WTC11 (cell line): Measurements from ENCODE around the gene KRTAP10-10. TPM values are rescaled to one million over a fixed set of nuclear protein-coding genes. Genes with fewer than 3 reads are reported as not detected.

Experiments used
- ATAC-seq: fragments of 200-7000 bp; cut with Tn5 transposase; 2 replicates; pipeline ENCODE4 v1.10.0; 2021; ENCODE audit warnings: mild to moderate bottlenecking, moderate library complexity
- CTCF ChIA-PET: fragments of 300-600 bp; sonication (Branson Sonifier 250); formaldehyde crosslinking; loops from one replicate; lab custom pipeline; 2021; ENCODE audit warnings: antibody characterized with exemption; lab: Charles Lee
- POLR2A ChIA-PET: fragments of 350-600 bp; sonication (Branson Sonifier 250); formaldehyde crosslinking; loops from one replicate; lab custom pipeline; 2021; ENCODE audit warnings: antibody characterized with exemption; lab: Charles Lee
- DNase-seq: peaks from one replicate; pipeline ENCODE4 v3.0.0; 2021; ENCODE audit warnings: low spot score
- H3K27ac Mint-ChIP-seq: 2 replicates; pipeline ENCODE4 v1.8.0; 2021; ENCODE audit warnings: mixed read lengths
- H3K27me3 Mint-ChIP-seq: 2 replicates; pipeline ENCODE4 v1.8.0; 2021; ENCODE audit warnings: low read depth, mild to moderate bottlenecking, moderate library complexity, mixed read lengths
- H3K36me3 Mint-ChIP-seq: 2 replicates; pipeline ENCODE4 v1.8.0; 2021; ENCODE audit warnings: mixed read lengths
- H3K4me1 Mint-ChIP-seq: 2 replicates; pipeline ENCODE4 v1.8.0; 2022; ENCODE audit warnings: mixed read lengths
- H3K4me3 Mint-ChIP-seq: 2 replicates; pipeline ENCODE4 v1.8.0; 2021; ENCODE audit warnings: mild to moderate bottlenecking, moderate library complexity, mixed read lengths
- H3K9me3 Mint-ChIP-seq: 2 replicates; pipeline ENCODE4 v1.8.0; 2021; ENCODE audit warnings: mixed read lengths
- CREB1 ChIP-seq: sonication (generic); formaldehyde crosslinking; IDR thresholded peaks from 2 replicates; pipeline ENCODE4 v1.8.0; 2023; ENCODE audit warnings: mild to moderate bottlenecking, missing genetic modification reagents
- ETV6 ChIP-seq: sonication (generic); formaldehyde crosslinking; IDR thresholded peaks from 2 replicates; pipeline ENCODE4 v1.8.1; 2022; ENCODE audit warnings: mild to moderate bottlenecking, missing genetic modification reagents
- GABPB1 ChIP-seq: sonication (generic); formaldehyde crosslinking; IDR thresholded peaks from 2 replicates; pipeline ENCODE4 v1.8.1; 2023; ENCODE audit warnings: mild to moderate bottlenecking, missing genetic modification reagents
- JUN ChIP-seq: sonication (generic); formaldehyde crosslinking; IDR thresholded peaks from 2 replicates; pipeline ENCODE4 v1.8.0; 2023; ENCODE audit warnings: mild to moderate bottlenecking, missing genetic modification reagents
- KAT7 ChIP-seq: sonication (generic); formaldehyde crosslinking; IDR thresholded peaks from 2 replicates; pipeline ENCODE4 v1.8.1; 2023; ENCODE audit warnings: missing genetic modification reagents, mild to moderate bottlenecking, borderline replicate concordance
- MXD4 ChIP-seq: fragments of 250-450 bp; sonication (Bioruptor Pico); IDR thresholded peaks from 2 replicates; pipeline ENCODE4 v1.8.0; 2021; ENCODE audit warnings: mild to moderate bottlenecking, moderate library complexity, borderline replicate concordance
- SMAD4 ChIP-seq: sonication (generic); formaldehyde crosslinking; IDR thresholded peaks from 2 replicates; pipeline ENCODE4 v1.8.0; 2022; ENCODE audit warnings: mild to moderate bottlenecking, missing genetic modification reagents
- TEAD4 ChIP-seq: sonication (generic); formaldehyde crosslinking; IDR thresholded peaks from 2 replicates; pipeline ENCODE4 v1.8.0; 2022; ENCODE audit warnings: mild to moderate bottlenecking, missing genetic modification reagents
- ZBTB21 ChIP-seq: sonication (generic); formaldehyde crosslinking; IDR thresholded peaks from 2 replicates; pipeline ENCODE4 v1.8.1; 2023; ENCODE audit warnings: mild to moderate bottlenecking, missing genetic modification reagents, borderline replicate concordance
- ZNF317 ChIP-seq: sonication (generic); formaldehyde crosslinking; IDR thresholded peaks from 2 replicates; pipeline ENCODE4 v1.8.1; 2023; ENCODE audit warnings: low read depth, mild to moderate bottlenecking, moderate library complexity, missing genetic modification reagents, borderline replicate concordance
- ZNF396 ChIP-seq: fragments of 250-450 bp; sonication (Bioruptor Pico); IDR thresholded peaks from 2 replicates; pipeline ENCODE4 v1.8.0; 2021; ENCODE audit warnings: mild to moderate bottlenecking, moderate library complexity, borderline replicate concordance
- total RNA-seq: library from RNA; stranded (reverse); gene quantifications from 3 replicates; pipeline ENCODE4 v1.2.3, GENCODE V29; 2021
- TF ChIP-seq, protein P1 (sequence below): fragments of 250-450 bp; sonication (Bioruptor Pico); IDR thresholded peaks from 2 replicates; pipeline ENCODE4 v1.9.0; 2021; ENCODE audit warnings: mild to moderate bottlenecking
- TF ChIP-seq, protein P2 (sequence below): sonication (generic); formaldehyde crosslinking; IDR thresholded peaks from 2 replicates; pipeline ENCODE4 v1.8.0; 2023; ENCODE audit warnings: missing genetic modification reagents, mild to moderate bottlenecking, borderline replicate concordance
- TF ChIP-seq, protein P3 (sequence below): sonication (generic); formaldehyde crosslinking; IDR thresholded peaks from 2 replicates; pipeline ENCODE4 v1.8.1; 2023; ENCODE audit warnings: mild to moderate bottlenecking, missing genetic modification reagents, moderate library complexity

The KRTAP10-10 gene
- total RNA-seq, 1 experiment from 2014 or later = not detected

DNA sequence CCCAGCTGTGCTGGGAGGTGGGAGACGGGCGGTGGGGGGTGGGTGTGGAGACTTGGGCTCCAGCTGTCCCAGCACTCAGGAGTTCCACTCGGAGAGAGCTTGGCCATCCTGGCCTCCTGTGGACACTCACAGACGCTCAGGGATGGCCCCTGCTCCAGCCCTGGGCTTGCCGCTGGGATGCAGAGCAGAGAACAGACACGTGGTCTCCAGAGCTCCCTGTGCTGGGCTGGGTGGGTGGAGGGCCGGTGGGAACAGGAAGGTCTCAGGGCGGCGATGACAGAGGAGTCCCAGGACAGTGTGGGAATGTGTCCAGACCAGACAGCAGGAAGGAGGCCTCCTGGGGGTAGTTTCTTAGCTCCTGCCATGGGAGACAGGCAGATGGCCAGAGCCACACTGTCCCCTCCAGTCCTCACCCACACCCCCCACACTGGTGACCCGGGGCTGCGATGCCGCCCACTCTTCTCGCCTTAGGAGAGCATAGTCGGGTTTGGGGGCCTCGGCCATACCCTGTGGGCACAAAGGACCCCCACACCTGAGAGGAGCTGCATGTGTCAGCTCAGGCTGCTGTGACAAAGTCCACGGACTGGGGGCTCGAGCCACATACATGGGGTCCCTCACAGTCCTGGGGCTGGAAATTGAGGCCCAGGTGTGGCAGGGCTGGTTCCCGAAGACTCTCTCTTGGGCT is 8.3 kb upstream of the KRTAP10-10 start (continued):
- TF ChIP-seq SMAD4 (CRISPR knock-in tag) = no peak
- no peak for TF ChIP-seq ZNF317 (CRISPR knock-in tag)
- TF ChIP-seq, protein P1, sequence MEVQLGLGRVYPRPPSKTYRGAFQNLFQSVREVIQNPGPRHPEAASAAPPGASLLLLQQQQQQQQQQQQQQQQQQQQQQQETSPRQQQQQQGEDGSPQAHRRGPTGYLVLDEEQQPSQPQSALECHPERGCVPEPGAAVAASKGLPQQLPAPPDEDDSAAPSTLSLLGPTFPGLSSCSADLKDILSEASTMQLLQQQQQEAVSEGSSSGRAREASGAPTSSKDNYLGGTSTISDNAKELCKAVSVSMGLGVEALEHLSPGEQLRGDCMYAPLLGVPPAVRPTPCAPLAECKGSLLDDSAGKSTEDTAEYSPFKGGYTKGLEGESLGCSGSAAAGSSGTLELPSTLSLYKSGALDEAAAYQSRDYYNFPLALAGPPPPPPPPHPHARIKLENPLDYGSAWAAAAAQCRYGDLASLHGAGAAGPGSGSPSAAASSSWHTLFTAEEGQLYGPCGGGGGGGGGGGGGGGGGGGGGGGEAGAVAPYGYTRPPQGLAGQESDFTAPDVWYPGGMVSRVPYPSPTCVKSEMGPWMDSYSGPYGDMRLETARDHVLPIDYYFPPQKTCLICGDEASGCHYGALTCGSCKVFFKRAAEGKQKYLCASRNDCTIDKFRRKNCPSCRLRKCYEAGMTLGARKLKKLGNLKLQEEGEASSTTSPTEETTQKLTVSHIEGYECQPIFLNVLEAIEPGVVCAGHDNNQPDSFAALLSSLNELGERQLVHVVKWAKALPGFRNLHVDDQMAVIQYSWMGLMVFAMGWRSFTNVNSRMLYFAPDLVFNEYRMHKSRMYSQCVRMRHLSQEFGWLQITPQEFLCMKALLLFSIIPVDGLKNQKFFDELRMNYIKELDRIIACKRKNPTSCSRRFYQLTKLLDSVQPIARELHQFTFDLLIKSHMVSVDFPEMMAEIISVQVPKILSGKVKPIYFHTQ = no peak
- TF ChIP-seq GABPB1 (CRISPR knock-in tag) = no peak
- TF ChIP-seq, protein P2, sequence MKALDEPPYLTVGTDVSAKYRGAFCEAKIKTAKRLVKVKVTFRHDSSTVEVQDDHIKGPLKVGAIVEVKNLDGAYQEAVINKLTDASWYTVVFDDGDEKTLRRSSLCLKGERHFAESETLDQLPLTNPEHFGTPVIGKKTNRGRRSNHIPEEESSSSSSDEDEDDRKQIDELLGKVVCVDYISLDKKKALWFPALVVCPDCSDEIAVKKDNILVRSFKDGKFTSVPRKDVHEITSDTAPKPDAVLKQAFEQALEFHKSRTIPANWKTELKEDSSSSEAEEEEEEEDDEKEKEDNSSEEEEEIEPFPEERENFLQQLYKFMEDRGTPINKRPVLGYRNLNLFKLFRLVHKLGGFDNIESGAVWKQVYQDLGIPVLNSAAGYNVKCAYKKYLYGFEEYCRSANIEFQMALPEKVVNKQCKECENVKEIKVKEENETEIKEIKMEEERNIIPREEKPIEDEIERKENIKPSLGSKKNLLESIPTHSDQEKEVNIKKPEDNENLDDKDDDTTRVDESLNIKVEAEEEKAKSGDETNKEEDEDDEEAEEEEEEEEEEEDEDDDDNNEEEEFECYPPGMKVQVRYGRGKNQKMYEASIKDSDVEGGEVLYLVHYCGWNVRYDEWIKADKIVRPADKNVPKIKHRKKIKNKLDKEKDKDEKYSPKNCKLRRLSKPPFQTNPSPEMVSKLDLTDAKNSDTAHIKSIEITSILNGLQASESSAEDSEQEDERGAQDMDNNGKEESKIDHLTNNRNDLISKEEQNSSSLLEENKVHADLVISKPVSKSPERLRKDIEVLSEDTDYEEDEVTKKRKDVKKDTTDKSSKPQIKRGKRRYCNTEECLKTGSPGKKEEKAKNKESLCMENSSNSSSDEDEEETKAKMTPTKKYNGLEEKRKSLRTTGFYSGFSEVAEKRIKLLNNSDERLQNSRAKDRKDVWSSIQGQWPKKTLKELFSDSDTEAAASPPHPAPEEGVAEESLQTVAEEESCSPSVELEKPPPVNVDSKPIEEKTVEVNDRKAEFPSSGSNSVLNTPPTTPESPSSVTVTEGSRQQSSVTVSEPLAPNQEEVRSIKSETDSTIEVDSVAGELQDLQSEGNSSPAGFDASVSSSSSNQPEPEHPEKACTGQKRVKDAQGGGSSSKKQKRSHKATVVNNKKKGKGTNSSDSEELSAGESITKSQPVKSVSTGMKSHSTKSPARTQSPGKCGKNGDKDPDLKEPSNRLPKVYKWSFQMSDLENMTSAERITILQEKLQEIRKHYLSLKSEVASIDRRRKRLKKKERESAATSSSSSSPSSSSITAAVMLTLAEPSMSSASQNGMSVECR (CRISPR knock-in tag) = no peak
- no peak for TF ChIP-seq CREB1 (CRISPR knock-in tag)

DNA sequence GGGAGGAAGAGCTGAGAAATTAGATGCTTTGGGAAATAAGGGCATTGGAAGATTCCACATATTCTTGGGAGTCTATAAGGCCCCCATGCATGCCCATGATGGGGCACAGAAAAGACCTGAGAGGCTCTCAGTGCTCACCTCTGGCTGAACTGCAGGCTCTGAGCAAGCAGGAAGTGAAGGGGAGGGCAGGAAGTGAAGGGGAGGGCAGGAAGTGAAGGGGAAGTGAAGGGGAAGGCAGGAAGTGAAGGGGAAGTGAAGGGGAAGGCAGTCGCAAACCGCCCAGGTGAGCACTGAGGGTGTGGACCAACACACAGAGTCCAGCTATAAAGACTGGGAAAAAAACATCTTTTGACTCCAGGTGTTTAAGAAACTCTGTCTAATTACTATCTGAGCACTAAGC is 6.7 kb upstream of the KRTAP10-10 start:
- ATAC-seq (no peak), DNase-seq (no peak)
- peaks cover 5% of the 10 kb centered on the region; the same call in 1 of the 2 replicates for H3K27me3 Mint-ChIP-seq
- H3K4me3 Mint-ChIP-seq = no peak overlapping the region
- CTCF ChIA-PET = no interaction called here
- peaks cover 38% of the 10 kb centered on the region for H3K9me3 Mint-ChIP-seq
- TF ChIP-seq ZBTB21 (CRISPR knock-in tag) = no peak
- TF ChIP-seq MXD4 (CRISPR knock-in tag) = no peak
- TF ChIP-seq, protein P3, sequence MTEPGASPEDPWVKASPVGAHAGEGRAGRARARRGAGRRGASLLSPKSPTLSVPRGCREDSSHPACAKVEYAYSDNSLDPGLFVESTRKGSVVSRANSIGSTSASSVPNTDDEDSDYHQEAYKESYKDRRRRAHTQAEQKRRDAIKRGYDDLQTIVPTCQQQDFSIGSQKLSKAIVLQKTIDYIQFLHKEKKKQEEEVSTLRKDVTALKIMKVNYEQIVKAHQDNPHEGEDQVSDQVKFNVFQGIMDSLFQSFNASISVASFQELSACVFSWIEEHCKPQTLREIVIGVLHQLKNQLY = no peak
- no peak for TF ChIP-seq SMAD4 (CRISPR knock-in tag)
- peak; percentile 83 for TF ChIP-seq ETV6 (CRISPR knock-in tag)
- TF ChIP-seq TEAD4 (CRISPR knock-in tag) = no peak
- no peak for TF ChIP-seq JUN (CRISPR knock-in tag)
- TF ChIP-seq, all 79 proteins: peak for 1
- Mint-ChIP-seq H3K27ac (no peak overlapping the region), H3K36me3 (peaks cover 22% of the 10 kb centered on the region), H3K4me1 (peaks cover 3% of the 10 kb centered on the region; the same call in 1 of the 2 replicates)
- POLR2A ChIA-PET = interaction anchor here (1.0 kb wide), 1 partner anchor 243 kb away, joined by 4 read pairs; the partner anchor contains the start of gene PTTG1IP

DNA sequence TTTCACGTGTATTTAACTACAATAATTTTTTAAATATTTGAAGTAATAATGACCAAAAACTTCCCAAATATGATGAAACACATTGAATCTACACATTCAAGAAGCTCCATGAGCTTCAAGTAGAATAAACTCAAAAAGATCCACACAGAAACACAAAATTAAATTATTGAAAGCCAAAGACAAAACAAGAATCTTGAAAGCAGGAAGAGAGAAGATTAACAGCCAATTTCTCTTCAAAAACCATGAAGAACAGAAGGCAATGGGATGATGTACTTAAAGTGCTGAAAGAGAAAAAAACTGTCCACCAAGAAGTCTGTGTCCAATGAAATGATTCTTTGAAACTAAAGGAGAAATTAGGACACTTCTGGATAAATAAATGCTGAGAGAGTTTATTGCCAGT is 5.1 kb upstream of the KRTAP10-10 start:
- Mint-ChIP-seq H3K4me1 (peaks cover 5% of the 10 kb centered on the region; the same call in 1 of the 2 replicates), H3K9me3 (peaks cover 38% of the 10 kb centered on the region), H3K4me3 (no peak overlapping the region), H3K27ac (no peak overlapping the region), H3K36me3 (peaks cover 22% of the 10 kb centered on the region), H3K27me3 (peaks cover 5% of the 10 kb centered on the region; the same call in 1 of the 2 replicates)
- DNase-seq (no peak), ATAC-seq (no peak)
- ChIA-PET CTCF (no interaction called here), POLR2A (no interaction called here)
- TF ChIP-seq ZNF317 (CRISPR knock-in tag) (peak; percentile 87; the same call in 1 of the 2 replicates), KAT7 (CRISPR knock-in tag) (no peak), GABPB1 (CRISPR knock-in tag) (no peak), ZNF396 (no peak)
